Activated CD8-positive, alpha-beta memory T cell treated with anti-CD3 and anti-CD28 coated beads, Interleukin-2, amount 50 U/mL, for 24 hours (primary cell): ENCODE measurements around the gene TMEM9.
A peak's percentile ranks its signal among the peaks of the same experiment; 100 is the strongest.
"Not testable (repeated sequence)": the region's sequence is repeated elsewhere in the genome, so short reads cannot be mapped to it uniquely, and the experiment has no call there.

Source experiments
- DNase-seq: peaks from one replicate; pipeline ENCODE4 v3.0.0-alpha.2; 2020; ENCODE audit errors: extremely low read depth

TMEM9 gene

GRCh38 chr1:201173736-201174135, 19.5 kb upstream of the TMEM9 start:
- DNase-seq, result no peak

- DNase-seq, result no peak
These were observed 18.8 kb upstream of the TMEM9 start for GRCh38 chr1:201172999-201173610.

- no peak for DNase-seq
These were observed 18.1 kb upstream of the TMEM9 start for GRCh38 chr1:201172326-201172725.

GRCh38 chr1:201171063-201172036, 17.1 kb upstream of the TMEM9 start:
- DNase-seq, result peak; percentile 24

- DNase-seq, result peak; percentile 43
These were observed 16.3 kb upstream of the TMEM9 start for GRCh38 chr1:201170533-201171062.

GRCh38 chr1:201169971-201170532, 15.8 kb upstream of the TMEM9 start:
- no peak for DNase-seq

GRCh38 chr1:201169203-201169602, 14.9 kb upstream of the TMEM9 start:
- DNase-seq, result no peak

- no peak for DNase-seq
These were observed 13.0 kb upstream of the TMEM9 start for GRCh38 chr1:201167041-201167991.

GRCh38 chr1:201164645-201165044, 10.4 kb upstream of the TMEM9 start:
- no peak for DNase-seq

GRCh38 chr1:201163707-201164106, 9.4 kb upstream of the TMEM9 start:
- no peak for DNase-seq

- not testable (repeated sequence) for DNase-seq
These were observed 8.8 kb upstream of the TMEM9 start for GRCh38 chr1:201163036-201163435.

GRCh38 chr1:201157949-201158348, 3.7 kb upstream of the TMEM9 start:
- DNase-seq, result no peak

- DNase-seq, result no peak
These were observed 2.5 kb upstream of the TMEM9 start for GRCh38 chr1:201156819-201157218.

- no peak for DNase-seq
These were observed 2.1 kb upstream of the TMEM9 start for GRCh38 chr1:201156346-201156745.

GRCh38 chr1:201155354-201155753, 1.1 kb upstream of the TMEM9 start:
- DNase-seq, result no peak

- no peak for DNase-seq
These were observed 543 bp downstream of the TMEM9 start for GRCh38 chr1:201153474-201154388.

- no peak for DNase-seq
These were observed 4.9 kb downstream of the TMEM9 start for GRCh38 chr1:201149400-201149799.

- no peak for DNase-seq
These were observed 6.8 kb downstream of the TMEM9 start for GRCh38 chr1:201147396-201148015.

GRCh38 chr1:201146626-201147390, 7.5 kb downstream of the TMEM9 start:
- DNase-seq, result no peak
